Lung (tissue), 12 donors: ENCODE data around the gene BCAS3. TPM values are rescaled to one million over a fixed set of nuclear protein-coding genes. Genes with fewer than 3 reads are reported as not detected.
A peak's percentile ranks its signal among the peaks of the same experiment; 100 is the strongest.

Experiments
- ATAC-seq: fragments of 200-7000 bp; cut with Tn5 transposase; one replicate; pipeline ENCODE4 v1.9.1; 2020; ENCODE audit warnings: moderate number of reproducible peaks; ENCODE audit not compliant: insufficient read depth, low FRiP score
- DNase-seq, 3 donors: peaks; one replicate each; pipeline ENCODE4 v3.0.0-alpha.2; 2013 to 2017
- H3K27ac ChIP-seq, 2 donors: one replicate each; pipeline ENCODE4 v1.5.1; 2013; ENCODE audit warnings: mild to moderate bottlenecking in 2 of 2, moderate library complexity in 2 of 2, control low read depth in 1 of 2, inconsistent platforms in 1 of 2, low read depth in 1 of 2, low read length in 1 of 2
- H3K27me3 ChIP-seq, 3 donors: one replicate each; pipeline ENCODE4 v1.5.1; 2013; ENCODE audit warnings: low read length in 2 of 3; ENCODE audit not compliant: control insufficient read depth in 3 of 3, insufficient read depth in 3 of 3
- H3K36me3 ChIP-seq, 4 donors: one replicate each; pipeline ENCODE4 v1.5.1; 2013; ENCODE audit warnings: low read length in 4 of 4, mild to moderate bottlenecking in 1 of 4, moderate library complexity in 1 of 4; ENCODE audit not compliant: control insufficient read depth in 4 of 4, insufficient read depth in 4 of 4
- H3K4me1 ChIP-seq, 5 donors: one replicate each; pipeline ENCODE4 v1.5.1; 2013; ENCODE audit warnings: low read length in 5 of 5, mild to moderate bottlenecking in 2 of 5, moderate library complexity in 1 of 5; ENCODE audit not compliant: control insufficient read depth in 5 of 5, insufficient read depth in 5 of 5
- H3K4me3 ChIP-seq: one replicate; pipeline ENCODE4 v1.5.1; 2013; ENCODE audit warnings: mild to moderate bottlenecking, control low read depth, moderate library complexity
- H3K9ac ChIP-seq, 2 donors: one replicate each; pipeline ENCODE4 v1.5.1; 2013; ENCODE audit warnings: low read length in 2 of 2, control low read depth in 1 of 2; ENCODE audit not compliant: insufficient read depth in 1 of 2
- H3K9me3 ChIP-seq, 4 donors: one replicate each; pipeline ENCODE4 v1.5.1; 2013; ENCODE audit warnings: low read length in 3 of 4, mild to moderate bottlenecking in 1 of 4, moderate library complexity in 1 of 4; ENCODE audit not compliant: control insufficient read depth in 4 of 4, insufficient read depth in 3 of 4
- CTCF ChIP-seq: IDR thresholded peaks from 2 replicates; pipeline ENCODE4 v1.5.1; 2012; ENCODE audit warnings: mild to moderate bottlenecking; ENCODE audit errors: control extremely low read depth, extremely low read depth
- WGBS, 2 donors: extraction: QIAGEN DNeasy Blood & Tissue Kit; methylation state at CpG; one replicate each; pipeline ENCODE4 v1.1.7; 2013; 5-methylcytosine and 5-hydroxymethylcytosine counted together
- polyA plus RNA-seq, 2 donors: library from polyadenylated mRNA; stranded (reverse); fragments of 200-250 nt; gene quantifications; one replicate each; pipeline ENCODE4 v1.2.1, GENCODE V29; 2013
- total RNA-seq, 2 donors: library from RNA; depleted of rRNA in 1 of 2; stranded (reverse); fragments of >200 nt in 1 of 2; gene quantifications; one replicate each; pipeline ENCODE4 v1.2.1, GENCODE V29; 2014 to 2021
- donor health status: control.
- donor health status: control.
- donor health status: Bipolar disorder and iron deficiency.
- donor health status: healthy.
- donor health status: DM: yes; HTN: yes; CAD: no.

BCAS3 gene
- total and polyA plus RNA-seq, 4 donors, result 4.0 to 101 (median 20.3) TPM

- peak; percentile 46 to 59 (median 56) for DNase-seq
- peak overlapping the region; percentile 68 for H3K4me3 ChIP-seq
- H3K4me1 ChIP-seq, result peaks cover 0 to 30% (median 14%) of the 10 kb centered on the region in 5 donors
- ATAC-seq, result no peak
- H3K36me3 ChIP-seq, result peaks cover 0 to 81% (median 35%) of the 10 kb centered on the region in 4 donors
- peaks cover 0 to 9% (median 0%) of the 10 kb centered on the region in 4 donors for H3K9me3 ChIP-seq
- TF ChIP-seq CTCF, result no peak
- H3K27ac ChIP-seq, result peak overlapping the region in 1 of 2 donors; percentile 90
- peaks cover 0 to 41% (median 4%) of the 10 kb centered on the region in 3 donors for H3K27me3 ChIP-seq
- H3K9ac ChIP-seq, result peak overlapping the region; percentile 91 to 94
- 14 to 26% methylated on average over 48 to 55 of the region's 55 CpGs for WGBS, 2 donors
Observed at GRCh38 chr17:61402978-61403800, 725.5 kb downstream of the BCAS3 start.

GRCh38 chr17:61403801-61404662 lies 726.4 kb downstream of the BCAS3 start:
- 16 to 29% methylated on average over 65 to 66 of the region's 66 CpGs for WGBS, 2 donors
- DNase-seq, result peak in 2 of 3 donors; percentile 36 to 50
- Histone ChIP-seq H3K9me3 (peaks cover 0 to 7% (median 0%) of the 10 kb centered on the region in 4 donors), H3K27me3 (peaks cover 0 to 35% (median 4%) of the 10 kb centered on the region in 3 donors), H3K27ac (peak overlapping the region in 1 of 2 donors; percentile 90), H3K36me3 (peaks cover 0 to 81% (median 38%) of the 10 kb centered on the region in 4 donors), H3K9ac (peak overlapping the region; percentile 91 to 94), H3K4me1 (peaks cover 0 to 35% (median 12%) of the 10 kb centered on the region in 5 donors), H3K4me3 (peak overlapping the region; percentile 61)
- ATAC-seq, result no peak
- no peak for TF ChIP-seq CTCF

- DNase-seq, result peak in 1 of 3 donors; percentile 38
- no peak for ATAC-seq
- Histone ChIP-seq H3K9ac (peak overlapping the region; percentile 91 to 94), H3K4me3 (peak overlapping the region; percentile 61), H3K27ac (peak overlapping the region in 1 of 2 donors; percentile 90), H3K9me3 (peaks cover 0 to 7% (median 0%) of the 10 kb centered on the region in 4 donors), H3K27me3 (peaks cover 0 to 35% (median 4%) of the 10 kb centered on the region in 3 donors), H3K36me3 (peaks cover 0 to 84% (median 38%) of the 10 kb centered on the region in 4 donors), H3K4me1 (peaks cover 0 to 35% (median 11%) of the 10 kb centered on the region in 5 donors)
- no peak for TF ChIP-seq CTCF
- 18 to 23% methylated on average over 15 to 27 of the region's 27 CpGs for WGBS, 2 donors
Observed at GRCh38 chr17:61404663-61404912, 726.9 kb downstream of the BCAS3 start.
